Dermis microvascular lymphatic vessel endothelial cell (primary cell): Measurements from ENCODE around the gene HOXA6. TPM values are rescaled to one million over a fixed set of nuclear protein-coding genes. Genes with fewer than 3 reads are reported as not detected.

Source experiments
- DNase-seq, 2 donors: peaks; one replicate each; pipeline versions ENCODE4 v3.0.0 to v3.0.0-alpha.2; 2010; ENCODE audit warnings: low read depth in 2 of 2
- total RNA-seq: library from RNA; depleted of rRNA; stranded (reverse); fragments of >200 nt; gene quantifications from 2 replicates; pipeline ENCODE4 v1.2.1, GENCODE V29; 2014

Gene HOXA6
- total RNA-seq, 1 donor from 2014 or later, result 1.9 TPM

- no peak for DNase-seq
Observed at GRCh38 chr7:27124902-27125689, 22.5 kb downstream of the HOXA6 start.

DNA sequence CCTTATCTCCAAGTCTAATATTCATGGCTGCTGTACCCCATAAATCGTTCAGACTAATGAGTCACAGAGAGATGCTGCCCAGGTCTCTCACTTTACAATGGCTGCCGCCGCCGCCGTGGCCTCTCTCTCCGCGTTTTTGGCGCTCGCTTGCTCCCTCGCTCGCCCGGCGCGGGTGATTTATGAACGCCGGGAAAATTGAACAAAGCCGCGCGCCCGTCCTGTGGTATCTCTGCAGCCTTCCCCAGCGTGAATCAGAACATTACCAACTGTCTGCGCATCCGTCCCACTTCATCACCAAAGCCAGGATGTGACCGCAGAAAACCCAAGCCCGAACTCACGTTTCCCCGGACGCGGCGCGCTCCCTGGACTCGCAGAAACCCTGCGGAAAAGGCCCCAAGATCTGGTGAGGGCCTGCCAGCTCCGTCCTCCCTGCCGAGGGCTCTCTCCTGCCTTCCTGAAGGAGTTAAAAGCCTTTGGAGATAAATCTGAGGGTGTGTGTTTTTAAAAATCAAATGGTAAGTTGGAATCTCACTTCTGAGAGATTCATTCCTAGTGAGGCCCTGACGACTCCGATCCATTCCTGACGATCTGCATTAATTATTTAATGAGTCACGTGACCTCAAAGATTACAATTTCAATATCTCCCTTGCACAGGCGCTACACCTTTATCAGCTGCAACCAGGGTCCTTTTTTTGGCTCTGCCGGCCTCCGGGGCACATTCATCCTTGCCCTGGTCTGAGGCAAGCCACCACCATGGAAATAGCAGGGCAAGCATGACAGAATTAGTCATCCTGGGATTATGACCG is 23.3 kb downstream of the HOXA6 start:
- no peak for DNase-seq

DNA sequence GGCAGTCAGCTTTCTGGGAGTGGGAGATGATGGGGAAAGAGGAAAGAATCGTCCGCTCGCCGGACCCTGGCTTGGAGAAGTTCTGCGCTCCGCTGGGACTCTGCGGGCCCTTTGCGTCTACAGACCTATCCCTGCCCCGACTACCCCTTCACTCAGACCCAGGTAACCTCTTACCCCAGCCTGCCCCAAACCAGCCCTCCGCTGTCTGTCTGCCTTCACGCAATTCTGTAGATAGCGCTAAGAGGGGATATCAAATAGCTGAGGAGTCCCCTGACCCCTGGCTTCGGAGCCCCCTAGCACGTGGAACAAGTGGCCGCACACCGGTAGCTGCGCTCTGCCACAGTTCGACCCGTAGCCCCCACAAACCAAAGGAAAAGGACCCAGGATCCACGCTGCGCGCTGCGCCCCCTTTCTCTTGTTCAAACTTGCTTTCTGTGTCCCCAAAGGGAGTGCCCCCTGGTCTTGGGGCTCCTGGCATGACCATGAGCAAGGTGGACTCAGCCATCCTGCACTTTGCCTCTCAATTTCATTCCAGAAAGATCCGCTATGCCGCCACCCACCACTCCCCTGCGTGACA is 24.0 kb downstream of the HOXA6 start:
- no peak for DNase-seq

DNA sequence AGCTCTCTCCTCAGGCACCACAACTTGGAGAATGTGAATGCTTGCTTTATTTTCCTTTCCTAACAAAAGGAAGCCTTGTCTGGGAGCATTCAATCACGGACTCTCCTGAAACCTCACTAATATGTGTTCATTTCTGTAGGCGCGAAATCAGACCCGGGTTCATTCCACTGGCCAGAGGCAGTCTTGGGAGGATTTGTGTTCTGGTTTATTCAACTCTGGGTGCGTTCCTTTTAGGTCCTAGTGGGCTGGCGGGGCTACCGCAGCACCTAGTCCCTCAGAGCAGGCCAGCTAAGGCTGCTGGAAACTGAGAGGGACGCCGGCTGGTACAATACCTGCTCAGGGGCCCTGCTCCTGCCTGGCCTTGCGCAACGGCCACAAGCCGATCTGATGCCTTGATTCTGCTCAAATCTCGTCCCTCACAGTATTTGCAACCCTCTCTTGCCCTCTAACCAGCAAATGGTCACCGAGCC is 24.5 kb downstream of the HOXA6 start:
- DNase-seq, result no peak

- DNase-seq, result no peak
Observed at GRCh38 chr7:27122077-27122910, 25.3 kb downstream of the HOXA6 start.

DNA sequence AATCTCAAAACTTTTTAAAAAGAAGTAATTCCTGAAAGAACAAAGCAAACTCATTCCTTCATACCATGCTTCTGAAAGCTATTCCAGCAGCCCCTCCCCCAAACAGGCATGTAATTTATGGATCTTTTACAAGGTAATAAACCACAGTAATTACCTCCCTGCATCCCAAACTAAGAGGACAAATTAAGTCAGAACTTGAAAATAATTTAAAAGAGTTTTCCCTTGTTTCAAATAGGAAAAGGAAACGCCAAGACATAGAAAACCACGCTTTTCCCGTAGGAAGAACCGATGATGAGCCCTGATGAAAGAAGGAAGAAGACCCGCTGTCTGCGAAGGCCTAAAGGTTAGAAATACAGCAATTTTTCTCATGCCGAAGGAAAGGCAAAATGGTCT is 25.9 kb downstream of the HOXA6 start:
- DNase-seq, result no peak

GRCh38 chr7:27119412-27119911 is 28.1 kb downstream of the HOXA6 start:
- no peak for DNase-seq

- no peak for DNase-seq
Observed at GRCh38 chr7:27118580-27118979, 29.0 kb downstream of the HOXA6 start.

DNA sequence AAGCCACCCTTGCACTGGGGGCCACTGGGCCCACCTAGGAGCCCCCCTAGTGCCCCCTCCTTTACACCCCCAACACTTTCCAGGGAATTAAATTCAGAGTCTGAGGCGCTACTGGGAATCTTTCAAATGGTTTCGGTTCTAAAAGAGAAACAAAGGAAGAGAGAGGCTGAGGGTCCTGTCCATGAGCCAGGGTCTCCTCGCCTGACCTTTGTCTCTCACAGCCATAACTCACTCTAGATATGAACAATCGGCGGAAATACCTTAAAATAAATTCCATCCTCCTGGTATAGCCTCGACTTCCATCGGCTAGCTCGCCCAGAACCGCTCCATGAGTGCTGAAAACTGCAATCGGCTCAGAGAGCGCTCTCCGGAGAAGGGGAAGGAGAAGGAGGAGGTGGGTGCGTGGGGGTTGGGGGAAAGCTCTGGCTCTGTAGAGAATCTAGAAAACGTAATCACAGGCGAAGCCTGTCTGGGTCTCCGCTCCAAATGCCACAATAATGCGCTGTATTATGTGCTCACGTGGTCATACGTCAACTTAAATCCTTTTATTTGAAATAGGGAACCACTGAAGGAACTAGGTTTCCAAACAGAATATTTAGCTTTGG is 29.6 kb downstream of the HOXA6 start:
- DNase-seq, result peak; percentile 71 to 80

GRCh38 chr7:27116962-27117886 is 30.4 kb downstream of the HOXA6 start:
- DNase-seq, result no peak

DNA sequence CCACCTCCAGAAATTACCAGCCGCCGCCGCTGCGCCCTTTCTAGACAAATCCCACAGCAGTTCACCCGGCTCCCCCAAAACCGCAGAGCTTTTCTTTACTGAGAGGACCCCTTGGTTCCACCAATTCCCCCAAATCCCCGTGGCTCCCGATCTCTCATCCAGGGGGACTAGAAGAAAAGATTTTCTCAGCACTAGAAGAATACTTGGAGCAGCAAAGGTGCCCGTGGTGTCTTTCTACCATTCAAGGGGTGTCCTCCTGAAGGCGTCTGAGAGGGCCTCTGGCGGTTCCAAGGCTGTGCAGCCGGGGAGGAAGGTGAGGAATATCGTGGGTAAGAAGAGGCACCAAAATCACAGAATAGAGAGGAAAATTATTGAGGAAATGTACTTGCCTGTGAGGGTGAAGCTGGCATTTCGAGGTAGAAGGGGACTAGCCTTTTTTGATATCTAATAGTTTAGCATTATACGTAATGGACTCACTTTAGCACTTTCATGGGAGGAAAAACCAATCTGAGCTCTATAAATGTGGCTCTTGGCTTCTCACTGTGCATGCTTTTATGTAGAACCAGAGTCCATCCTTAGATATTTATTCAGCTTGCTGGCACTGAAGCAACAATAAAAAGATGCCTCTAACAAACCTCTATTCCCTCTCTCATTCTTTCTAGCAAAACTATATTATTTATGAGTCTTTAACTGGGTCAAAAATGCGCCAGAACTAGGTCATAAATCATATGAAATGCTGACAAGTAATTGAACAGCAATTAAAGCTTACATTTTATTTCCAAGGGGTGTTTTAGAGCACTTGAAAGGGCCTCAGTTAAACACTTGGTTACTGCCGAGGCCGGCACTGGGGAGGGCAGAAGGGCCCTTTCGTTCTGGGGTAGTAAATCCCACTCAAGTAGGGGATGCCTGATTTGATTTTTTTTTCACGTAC is 31.3 kb downstream of the HOXA6 start:
- no peak for DNase-seq

- DNase-seq, result no peak
Observed at GRCh38 chr7:27115221-27116026, 32.1 kb downstream of the HOXA6 start.

GRCh38 chr7:27114881-27115220 is 32.7 kb downstream of the HOXA6 start:
- DNase-seq, result no peak

- DNase-seq, result peak in 1 of 2 donors; percentile 54
Observed at GRCh38 chr7:27113991-27114769, 33.4 kb downstream of the HOXA6 start.

DNA sequence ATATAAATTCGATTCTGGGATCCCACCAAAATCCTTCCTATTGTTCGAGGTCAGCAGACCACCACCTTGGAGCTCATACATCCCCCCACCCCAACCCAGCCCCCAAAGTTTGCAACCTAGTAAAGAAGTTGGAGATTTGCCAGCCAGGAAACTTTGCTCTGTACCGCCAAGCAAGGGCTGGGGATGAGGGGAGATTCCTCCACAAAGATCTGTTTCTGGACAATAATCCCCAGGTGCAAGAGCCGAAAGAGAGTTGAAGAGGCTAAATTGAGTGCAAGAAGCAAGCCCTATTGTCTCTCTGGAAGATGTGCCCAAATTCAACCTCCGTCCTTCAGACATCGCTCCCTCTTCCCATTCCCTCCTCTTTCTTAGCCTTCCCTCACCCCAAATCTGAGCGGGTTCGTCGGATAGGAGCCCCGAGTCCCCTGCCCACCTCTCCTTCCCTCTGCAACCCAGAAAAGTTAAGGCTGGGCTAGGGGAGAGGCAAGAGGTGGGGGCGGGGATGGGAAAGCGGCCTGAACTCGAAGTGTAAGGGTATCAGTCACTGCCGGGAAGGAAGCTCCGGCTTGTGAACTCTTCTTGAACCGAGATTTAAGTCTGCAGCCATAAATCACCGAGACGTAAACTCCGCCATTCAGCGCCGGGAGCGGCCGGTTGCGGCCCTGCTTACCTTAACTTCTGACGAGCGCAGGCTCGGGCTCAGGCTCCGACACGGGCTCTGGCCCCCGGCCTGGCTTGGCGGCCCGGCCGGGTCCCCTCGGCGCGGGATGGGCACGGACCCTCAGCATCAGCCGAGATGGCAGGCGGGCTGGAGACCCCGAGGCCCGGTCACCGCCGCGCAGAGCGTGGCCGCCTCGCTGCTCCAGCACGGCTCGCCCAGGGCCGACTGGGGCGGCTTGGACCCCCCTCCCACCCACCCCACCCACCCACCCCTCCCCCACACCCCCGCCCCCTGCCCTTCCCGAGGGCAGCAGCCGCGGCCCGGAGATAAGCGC is 34.3 kb downstream of the HOXA6 start:
- DNase-seq, result peak in 1 of 2 donors; percentile 94

DNA sequence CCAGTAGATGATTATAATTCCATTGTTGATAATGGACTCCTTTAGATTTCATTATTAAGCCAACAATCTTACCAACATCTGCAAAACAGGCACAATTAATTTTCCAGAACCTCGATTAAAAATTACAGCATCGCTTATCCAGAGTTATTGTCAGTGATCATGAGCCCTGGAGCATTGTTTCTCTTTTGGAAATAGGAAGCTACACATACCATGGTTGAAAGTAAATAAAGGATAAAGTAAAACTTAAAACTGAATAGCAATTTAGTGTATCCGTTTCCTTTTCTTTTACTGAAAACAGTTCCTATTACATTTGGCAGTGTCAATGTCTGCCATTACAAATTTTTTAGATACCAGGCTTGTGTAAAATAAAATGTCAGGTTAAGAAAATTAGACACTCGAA is 35.2 kb downstream of the HOXA6 start:
- DNase-seq, result peak in 1 of 2 donors; percentile 50
